Measurements from ENCODE around the gene PNRC1.

The PNRC1 gene

GRCh38 chr6:89069536-89070163 lies 10.9 kb upstream of the PNRC1 start:
- TF ChIP-seq CTCF (IDR thresholded peaks at IDR 0.05; ENCODE audit: low read depth, low read length, missing control alignments) = no peak
- no peak for DNase-seq (ENCODE audit: low read depth)
- no peak overlapping the region for H3K4me3 ChIP-seq (ENCODE audit: low read depth, low read length)

- no peak for TF ChIP-seq CTCF (IDR thresholded peaks at IDR 0.05; ENCODE audit: low read depth, low read length, missing control alignments)
- no peak for DNase-seq (ENCODE audit: low read depth)
- H3K4me3 ChIP-seq (ENCODE audit: low read depth, low read length) = no peak overlapping the region
These were observed 9.5 kb upstream of the PNRC1 start for GRCh38 chr6:89071036-89071435.

DNA sequence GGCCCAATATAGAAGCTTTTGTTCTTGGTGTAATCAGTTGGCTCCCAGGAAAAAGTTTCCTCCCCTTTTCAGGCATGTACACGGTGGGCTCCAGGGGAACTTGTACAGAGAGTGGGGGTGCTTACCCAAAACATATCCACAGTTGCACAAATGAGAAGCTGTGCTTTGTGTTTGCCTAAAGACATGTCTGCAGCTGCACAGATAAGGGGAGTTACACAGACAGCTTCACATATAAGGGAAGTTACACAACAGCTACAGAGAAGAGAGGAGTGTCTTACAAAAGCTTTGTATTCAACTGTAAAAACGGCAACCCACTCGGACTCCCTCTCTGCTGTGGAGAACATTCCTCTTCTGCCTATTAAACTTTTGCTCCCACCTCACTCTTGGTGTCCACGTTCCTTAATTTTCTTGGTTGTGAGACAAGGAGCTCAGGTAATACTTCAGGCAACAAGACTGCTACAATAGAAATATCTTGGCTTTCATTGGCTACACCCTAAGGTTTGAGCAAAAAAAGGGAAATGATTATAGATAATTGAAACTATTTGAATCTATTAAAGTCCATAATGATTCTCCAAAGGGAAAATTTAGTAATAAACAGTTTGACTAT lies 7.4 kb upstream of the PNRC1 start:
- H3K4me3 ChIP-seq (ENCODE audit: low read depth, low read length) = no peak overlapping the region
- no peak for TF ChIP-seq CTCF (IDR thresholded peaks at IDR 0.05; ENCODE audit: low read depth, low read length, missing control alignments)
- no peak for DNase-seq (ENCODE audit: low read depth)

DNA sequence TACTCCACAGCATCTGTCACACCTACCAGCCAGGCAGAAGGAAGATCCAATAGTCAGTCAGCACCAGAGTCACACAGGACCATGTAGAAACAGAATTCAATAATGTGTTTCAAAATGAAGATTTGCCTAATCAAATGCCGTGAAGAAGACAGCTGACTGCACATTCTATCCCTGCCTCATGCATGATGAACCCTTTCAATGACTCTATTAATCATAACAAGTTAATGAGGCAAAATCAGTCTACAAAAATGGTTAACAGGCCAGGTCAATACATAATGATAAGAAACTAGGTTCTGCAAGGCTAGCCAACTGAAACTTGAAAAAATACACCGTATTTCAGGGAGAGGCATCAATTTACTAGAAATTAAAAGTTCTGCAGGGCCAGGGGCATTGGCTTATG lies 6.7 kb upstream of the PNRC1 start:
- no peak overlapping the region for H3K4me3 ChIP-seq (ENCODE audit: low read depth, low read length)
- no peak for DNase-seq (ENCODE audit: low read depth)
- no peak for TF ChIP-seq CTCF (IDR thresholded peaks at IDR 0.05; ENCODE audit: low read depth, low read length, missing control alignments)

- no peak for TF ChIP-seq CTCF (IDR thresholded peaks at IDR 0.05; ENCODE audit: low read depth, low read length, missing control alignments)
- H3K4me3 ChIP-seq (ENCODE audit: low read depth, low read length) = peak overlapping the region; percentile 99
- no peak for DNase-seq (ENCODE audit: low read depth)
These were observed 878 bp upstream of the PNRC1 start for GRCh38 chr6:89079511-89080234.

GRCh38 chr6:89081129-89081422 lies 525 bp downstream of the PNRC1 start:
- no peak for DNase-seq (ENCODE audit: low read depth)
- peak overlapping the region; percentile 99 for H3K4me3 ChIP-seq (ENCODE audit: low read depth, low read length)
- TF ChIP-seq CTCF (IDR thresholded peaks at IDR 0.05; ENCODE audit: low read depth, low read length, missing control alignments) = no peak
